ENCODE measurements around the gene INSC. TPM values are rescaled to one million over a fixed set of nuclear protein-coding genes. Genes with fewer than 3 reads are reported as not detected.
A peak's percentile ranks its signal among the peaks of the same experiment; 100 is the strongest.

Gene INSC
- total RNA-seq, 1 donor from 2014 or later = 0.53 TPM

DNA sequence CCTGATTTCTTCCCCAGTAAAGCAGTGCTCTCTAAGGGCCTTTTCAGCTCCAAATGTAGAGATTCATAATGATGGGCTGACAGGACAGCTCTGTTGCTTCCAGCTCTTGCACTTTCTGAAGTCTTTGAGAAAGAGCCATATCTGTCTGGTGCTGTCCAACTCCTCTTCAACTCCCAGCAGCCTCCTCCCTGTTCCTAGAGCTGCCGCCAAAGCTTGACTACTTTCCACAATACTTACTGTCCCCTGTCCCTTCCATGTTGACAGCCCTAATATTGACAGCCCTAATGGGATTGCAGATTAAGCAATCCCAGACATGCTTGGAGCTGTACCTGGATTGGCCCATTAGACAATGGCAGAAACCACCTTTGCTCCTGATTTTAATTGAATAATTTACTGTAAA lies 29.6 kb downstream of the INSC start:
- Histone ChIP-seq H3K27me3 (ENCODE audit: control insufficient read depth, insufficient read depth, low read length) (no peaks in the 10 kb centered on the region), H3K4me3 (ENCODE audit: low read depth, low read length) (no peak overlapping the region), H3K36me3 (ENCODE audit: control insufficient read depth, insufficient read depth, low read length) (no peaks in the 10 kb centered on the region)
- no peak for FAIRE-seq
- TF ChIP-seq CTCF (IDR thresholded peaks at IDR 0.05; ENCODE audit: insufficient read depth, low read length, severe bottlenecking) = no peak
- DNase-seq (ENCODE audit: low read depth) = no peak

- H3K36me3 ChIP-seq (ENCODE audit: control insufficient read depth, insufficient read depth, low read length) = no peaks in the 10 kb centered on the region
- no peak overlapping the region for H3K4me3 ChIP-seq (ENCODE audit: low read depth, low read length)
- TF ChIP-seq CTCF (IDR thresholded peaks at IDR 0.05; ENCODE audit: insufficient read depth, low read length, severe bottlenecking) = no peak
- FAIRE-seq = no peak
- H3K27me3 ChIP-seq (ENCODE audit: control insufficient read depth, insufficient read depth, low read length) = no peaks in the 10 kb centered on the region
- no peak for DNase-seq (ENCODE audit: low read depth)
These were observed 30.4 kb downstream of the INSC start for GRCh38 chr11:15145151-15145550.

DNA sequence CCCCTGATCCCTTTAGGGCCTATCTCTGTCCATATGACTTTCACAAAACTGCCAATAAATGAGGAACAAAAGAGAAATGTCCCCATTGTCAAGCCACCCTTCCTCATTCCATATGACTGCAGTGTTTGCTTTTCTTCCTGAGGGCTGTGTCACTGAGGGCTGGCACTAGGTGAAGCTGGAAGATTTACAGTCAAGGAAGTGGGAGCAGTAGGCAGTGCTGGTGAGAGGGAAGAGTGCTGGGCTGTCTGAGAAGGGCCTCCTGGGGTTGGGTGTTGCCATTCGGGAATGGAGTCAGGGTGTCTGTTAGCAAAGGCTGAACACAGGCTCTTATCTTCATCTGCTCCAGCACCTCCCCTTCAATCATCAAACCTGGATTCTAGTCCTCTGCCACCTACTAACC lies 30.9 kb downstream of the INSC start:
- TF ChIP-seq CTCF (IDR thresholded peaks at IDR 0.05; ENCODE audit: insufficient read depth, low read length, severe bottlenecking) = no peak
- DNase-seq (ENCODE audit: low read depth) = no peak
- FAIRE-seq = no peak
- H3K27me3 ChIP-seq (ENCODE audit: control insufficient read depth, insufficient read depth, low read length) = no peaks in the 10 kb centered on the region
- no peaks in the 10 kb centered on the region for H3K36me3 ChIP-seq (ENCODE audit: control insufficient read depth, insufficient read depth, low read length)
- no peak overlapping the region for H3K4me3 ChIP-seq (ENCODE audit: low read depth, low read length)

DNA sequence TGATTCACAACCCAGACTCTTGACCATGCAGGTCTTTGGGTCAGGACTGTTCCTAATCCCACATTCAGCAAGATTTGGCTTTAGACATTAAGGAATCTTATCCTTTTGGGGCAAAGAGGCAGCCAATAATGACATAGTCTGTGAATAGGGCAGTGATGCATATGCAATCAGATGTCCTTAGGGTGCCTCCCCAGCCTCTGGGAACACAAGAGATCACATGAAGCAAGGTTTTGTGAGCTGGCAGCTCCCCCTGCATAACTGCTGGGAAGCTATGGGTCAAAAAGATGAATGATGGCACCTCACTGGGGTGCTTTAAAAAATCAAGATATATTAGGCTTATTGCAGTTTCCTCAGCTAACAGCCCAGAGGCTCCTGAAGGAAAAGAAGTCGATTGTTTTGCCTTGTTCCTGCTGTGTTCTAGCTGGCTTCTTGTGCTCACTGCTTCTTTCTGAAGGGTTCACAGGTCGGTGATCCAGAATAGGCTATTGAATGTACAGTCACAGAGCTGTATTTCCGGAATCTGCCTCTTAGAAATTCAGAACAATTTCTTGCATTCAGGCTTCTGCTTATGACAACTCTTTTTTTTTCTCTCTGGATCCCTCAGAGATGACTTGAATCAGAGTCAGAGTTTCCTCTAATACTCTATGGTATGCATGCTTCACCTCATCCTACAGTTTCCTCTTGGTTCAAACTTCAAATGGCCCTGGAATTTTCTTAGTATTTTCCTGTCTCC lies 31.7 kb downstream of the INSC start:
- Histone ChIP-seq H3K4me3 (ENCODE audit: low read depth, low read length) (no peak overlapping the region), H3K36me3 (ENCODE audit: control insufficient read depth, insufficient read depth, low read length) (no peaks in the 10 kb centered on the region), H3K27me3 (ENCODE audit: control insufficient read depth, insufficient read depth, low read length) (no peaks in the 10 kb centered on the region)
- no peak for TF ChIP-seq CTCF (IDR thresholded peaks at IDR 0.05; ENCODE audit: insufficient read depth, low read length, severe bottlenecking)
- no peak for FAIRE-seq
- peak; percentile 52 for DNase-seq (ENCODE audit: low read depth)

GRCh38 chr11:15148169-15148568 lies 33.4 kb downstream of the INSC start:
- no peak for TF ChIP-seq CTCF (IDR thresholded peaks at IDR 0.05; ENCODE audit: insufficient read depth, low read length, severe bottlenecking)
- no peaks in the 10 kb centered on the region for H3K36me3 ChIP-seq (ENCODE audit: control insufficient read depth, insufficient read depth, low read length)
- FAIRE-seq (no peak), DNase-seq (ENCODE audit: low read depth) (no peak)
- H3K4me3 ChIP-seq (ENCODE audit: low read depth, low read length) = no peak overlapping the region
- no peaks in the 10 kb centered on the region for H3K27me3 ChIP-seq (ENCODE audit: control insufficient read depth, insufficient read depth, low read length)

- TF ChIP-seq CTCF (IDR thresholded peaks at IDR 0.05; ENCODE audit: insufficient read depth, low read length, severe bottlenecking) = no peak
- no peak for DNase-seq (ENCODE audit: low read depth)
- Histone ChIP-seq H3K36me3 (ENCODE audit: control insufficient read depth, insufficient read depth, low read length) (no peaks in the 10 kb centered on the region), H3K27me3 (ENCODE audit: control insufficient read depth, insufficient read depth, low read length) (no peaks in the 10 kb centered on the region), H3K4me3 (ENCODE audit: low read depth, low read length) (no peak overlapping the region)
- no peak for FAIRE-seq
These were observed 34.3 kb downstream of the INSC start for GRCh38 chr11:15149050-15149449.
